Kidney capillary endothelial cell (primary cell): ENCODE data around the gene ZBTB37.
"Not testable (repeated sequence)": the region's sequence is repeated elsewhere in the genome, so short reads cannot be mapped to it uniquely, and the experiment has no call there.

ENCODE experiments used
- DNase-seq: peaks from one replicate; pipeline ENCODE4 v3.0.0-alpha.2; 2018; ENCODE audit warnings: low spot score

Gene ZBTB37

DNA sequence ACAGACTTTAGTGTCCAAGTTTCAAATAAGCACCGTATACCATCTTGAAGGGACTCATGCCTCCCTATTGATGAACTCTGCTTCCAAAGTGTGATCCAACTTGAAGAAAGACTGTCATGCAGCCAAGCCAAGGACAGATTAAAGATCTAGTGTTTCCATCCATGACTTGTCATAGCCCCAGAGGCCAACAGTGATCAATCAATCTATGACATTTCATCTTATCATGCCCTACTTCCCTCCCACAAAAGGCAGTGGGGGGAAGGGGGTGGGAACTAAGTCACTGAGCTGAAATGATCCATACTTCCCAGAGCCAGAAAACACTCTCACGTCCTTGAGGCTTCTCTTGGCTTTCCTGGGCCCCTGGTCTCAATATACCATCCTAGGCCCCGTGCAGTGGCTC, 44.9 kb downstream of the ZBTB37 start:
- no peak for DNase-seq

DNA sequence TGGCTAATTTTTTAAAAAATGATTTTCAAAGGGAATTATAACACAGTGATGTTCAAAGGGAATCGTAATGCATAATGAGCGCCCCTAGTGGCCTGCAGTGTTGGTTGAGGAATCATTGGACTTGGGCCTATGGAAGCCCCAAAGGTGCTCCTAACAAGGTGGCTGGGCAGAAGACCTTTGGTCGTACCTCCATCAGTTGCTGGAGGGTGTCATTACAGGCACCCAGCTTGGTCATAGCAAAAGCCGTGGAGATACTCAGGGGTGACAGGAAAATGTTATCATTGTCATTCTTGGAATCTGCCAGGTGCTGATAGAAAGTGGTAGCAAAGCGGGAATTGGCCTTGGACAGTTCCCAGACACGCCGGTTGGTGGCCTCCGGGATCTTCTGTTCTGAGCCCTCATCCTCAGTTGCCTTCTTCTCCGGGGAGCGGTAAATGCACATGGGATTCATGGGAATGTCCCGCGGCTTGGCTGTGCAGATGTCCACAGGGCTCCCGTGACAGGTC, 46.2 kb downstream of the ZBTB37 start:
- peak; percentile 7 for DNase-seq

DNA sequence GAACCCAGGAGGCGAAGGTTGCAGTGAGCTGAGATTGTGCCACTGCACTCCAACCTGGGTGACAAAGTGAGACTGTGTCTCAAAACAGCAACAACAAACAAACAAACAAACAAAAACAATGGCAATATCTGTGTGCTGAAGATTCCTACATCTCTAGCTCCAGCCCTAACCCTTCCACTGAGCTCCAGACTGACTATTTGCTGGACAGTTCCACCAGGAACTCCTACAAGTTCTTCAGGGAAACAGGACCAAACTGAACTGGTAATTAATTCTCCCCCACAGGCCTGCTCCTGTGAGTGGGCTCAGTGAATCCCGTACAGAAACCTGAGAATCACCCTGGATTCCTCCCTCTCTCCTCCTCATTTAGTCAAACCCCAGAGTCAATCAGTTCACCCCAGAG, 47.4 kb downstream of the ZBTB37 start:
- DNase-seq, result no peak

DNA sequence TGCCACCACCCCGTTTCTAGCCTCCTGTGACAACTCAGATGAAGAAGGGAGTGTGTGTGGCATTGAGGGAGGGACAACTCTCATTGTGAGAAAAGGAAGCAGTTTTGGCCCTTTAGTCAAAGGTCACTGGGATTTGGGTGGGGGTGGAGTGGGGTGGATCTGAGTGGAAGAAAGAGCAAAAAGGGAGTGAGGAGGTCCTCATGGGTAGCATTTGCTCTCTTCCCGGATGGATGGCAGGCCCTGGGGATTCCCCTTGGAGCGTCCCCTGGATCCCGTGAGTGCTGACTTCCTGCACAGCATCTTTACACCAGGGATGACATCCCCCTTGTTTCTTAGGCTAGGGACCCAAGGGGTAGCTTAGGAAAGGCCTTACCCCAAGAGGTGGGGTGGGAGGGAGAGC, 48.5 kb downstream of the ZBTB37 start:
- no peak for DNase-seq

DNA sequence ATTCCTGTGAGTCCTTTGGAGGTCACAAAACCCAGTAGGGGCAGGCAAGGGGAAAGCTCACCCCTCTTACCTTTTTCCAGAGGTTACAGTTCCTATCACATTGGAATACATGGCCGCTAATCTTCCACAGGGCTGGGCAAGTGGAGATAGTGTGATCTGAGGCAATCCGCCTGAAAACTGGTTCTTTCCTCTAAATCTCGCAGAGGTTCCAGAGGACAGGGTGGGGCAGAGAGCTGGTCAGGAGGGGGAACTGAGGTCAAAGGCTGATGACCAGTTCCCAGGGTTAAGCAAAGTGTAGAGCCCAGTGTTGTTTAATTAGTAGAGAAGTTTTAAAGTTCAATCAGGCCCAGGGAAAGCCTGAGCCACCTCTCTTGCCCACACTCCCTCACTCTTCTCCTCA, 49.0 kb downstream of the ZBTB37 start, which contains the start of gene SERPINC1:
TSS of gene SERPINC1 (minus strand) at position 179 of the 400 bp plus-strand sequence. CDS start at position 111, 68 bp downstream.
- DNase-seq, result no peak

DNA sequence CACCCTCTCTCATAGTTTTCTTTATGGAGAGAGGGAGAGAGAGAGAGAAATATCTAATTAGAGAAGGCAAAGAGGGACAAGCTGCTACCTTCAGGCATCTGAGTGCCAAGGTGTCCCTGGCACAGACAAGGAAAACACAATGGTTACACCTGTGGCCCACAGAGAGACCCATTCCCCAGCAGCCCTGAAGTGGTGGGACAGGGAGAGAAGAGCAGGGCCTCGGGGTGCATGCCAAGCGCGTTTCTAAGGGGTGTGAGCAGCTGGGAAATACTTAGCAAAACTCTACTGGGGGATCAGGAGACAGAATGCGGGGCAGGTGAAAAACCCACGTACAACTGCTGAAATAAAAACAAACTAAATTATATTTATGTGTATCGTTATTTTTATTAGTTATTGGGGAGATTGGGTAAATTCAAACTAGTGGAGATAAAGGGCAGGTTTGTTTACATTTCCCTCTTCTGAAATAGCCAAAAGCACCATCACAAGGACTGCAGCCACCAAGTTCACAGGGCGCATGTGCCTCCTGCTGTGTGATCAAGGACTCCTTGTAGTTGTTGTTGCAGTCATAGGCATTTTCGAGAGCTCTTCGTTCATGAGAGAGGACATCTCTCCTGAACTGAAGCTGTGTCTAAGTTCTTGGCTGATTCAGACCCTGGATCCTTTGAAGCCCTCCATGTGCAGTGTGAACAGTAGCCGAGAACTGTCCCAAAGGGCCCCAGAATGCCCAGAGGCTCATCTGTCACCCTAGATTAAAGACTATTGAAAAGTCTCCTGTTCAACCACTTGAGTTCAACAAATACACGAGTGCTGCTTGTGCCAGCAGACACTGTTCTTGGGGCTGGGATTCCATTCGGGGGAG, 49.7 kb downstream of the ZBTB37 start:
- no peak for DNase-seq

DNA sequence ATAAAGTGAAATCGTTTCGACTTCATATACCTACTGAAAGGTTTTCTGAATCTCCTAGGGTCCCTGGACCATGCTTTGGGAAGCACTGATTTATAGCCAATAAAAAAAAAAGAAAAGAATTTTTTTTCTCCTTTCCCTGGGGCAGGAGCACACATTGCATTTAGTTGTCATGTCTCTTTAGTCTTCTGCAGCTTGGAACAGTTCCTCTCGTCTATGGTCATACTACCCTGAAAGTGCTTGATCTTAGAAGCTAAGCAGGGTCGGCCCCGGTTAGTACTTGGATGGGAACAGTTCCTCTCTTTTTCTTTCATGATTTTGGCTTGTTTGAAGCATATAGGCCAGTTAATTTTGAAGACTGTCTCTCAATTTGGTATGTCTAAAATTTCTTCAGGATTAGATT, 52.7 kb downstream of the ZBTB37 start:
- DNase-seq, result no peak

DNA sequence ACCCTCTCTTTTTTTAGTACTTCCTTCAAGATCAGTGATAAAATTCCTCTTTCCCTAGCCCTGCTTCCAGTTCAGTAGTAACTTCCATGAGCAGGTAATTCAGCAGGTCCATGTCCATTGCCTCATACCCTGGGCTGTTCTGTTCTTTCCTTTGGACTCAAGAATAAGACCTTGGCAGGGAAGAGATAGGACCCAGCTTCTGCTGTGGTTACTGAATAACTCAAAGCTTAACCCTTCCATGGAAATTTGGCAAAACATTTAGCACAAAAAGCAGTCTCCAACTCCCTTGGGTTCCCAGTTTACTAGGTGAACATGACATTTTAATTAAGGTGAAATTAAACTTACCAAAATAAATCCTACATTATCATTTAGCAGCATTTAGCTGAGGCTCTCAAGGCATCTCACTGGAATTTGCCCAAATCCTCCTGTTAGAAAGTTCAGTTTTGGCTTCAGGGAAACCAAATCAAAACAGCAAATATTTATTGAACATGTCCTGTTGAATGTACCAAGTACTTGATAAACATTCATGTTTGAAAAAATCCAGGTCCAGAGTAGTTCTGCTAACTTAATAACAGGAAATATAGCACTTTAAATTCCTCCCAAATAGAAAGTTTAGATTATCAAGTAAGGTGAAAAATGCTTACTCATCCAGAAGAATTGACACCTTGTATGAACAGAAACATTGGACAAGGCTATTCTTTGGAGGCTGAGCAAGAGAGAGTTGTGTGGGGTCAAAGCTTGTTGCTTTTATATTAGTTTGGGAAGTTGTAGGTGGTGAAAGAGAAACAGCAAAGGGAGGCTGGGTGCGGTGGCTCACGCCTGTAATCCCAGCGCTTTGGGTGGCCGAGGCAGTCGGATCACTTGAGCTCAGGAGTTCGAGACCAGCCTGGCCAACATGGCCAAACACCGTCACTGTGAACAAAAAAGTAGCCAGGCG, 57.4 kb downstream of the ZBTB37 start:
- DNase-seq, result no peak

DNA sequence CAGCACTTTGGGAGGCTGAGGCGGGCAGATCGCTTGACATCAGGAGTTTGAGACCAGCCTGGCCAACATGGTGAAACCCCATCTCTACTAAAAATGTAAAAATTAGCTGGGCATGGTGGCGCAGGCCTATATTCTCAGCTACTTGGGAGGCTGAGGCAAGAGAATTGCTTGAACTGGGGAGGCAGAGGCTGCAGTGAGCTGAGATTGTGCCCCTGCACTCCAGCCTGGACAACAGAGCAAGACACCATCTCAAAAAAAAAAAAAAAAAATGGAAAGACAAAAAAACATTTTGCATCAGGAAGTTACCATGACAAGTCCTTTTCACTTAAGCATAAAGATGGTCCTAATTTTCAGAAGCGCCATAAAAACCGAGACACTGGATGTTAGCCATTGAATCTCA, 62.4 kb downstream of the ZBTB37 start:
- not testable (repeated sequence) for DNase-seq

DNA sequence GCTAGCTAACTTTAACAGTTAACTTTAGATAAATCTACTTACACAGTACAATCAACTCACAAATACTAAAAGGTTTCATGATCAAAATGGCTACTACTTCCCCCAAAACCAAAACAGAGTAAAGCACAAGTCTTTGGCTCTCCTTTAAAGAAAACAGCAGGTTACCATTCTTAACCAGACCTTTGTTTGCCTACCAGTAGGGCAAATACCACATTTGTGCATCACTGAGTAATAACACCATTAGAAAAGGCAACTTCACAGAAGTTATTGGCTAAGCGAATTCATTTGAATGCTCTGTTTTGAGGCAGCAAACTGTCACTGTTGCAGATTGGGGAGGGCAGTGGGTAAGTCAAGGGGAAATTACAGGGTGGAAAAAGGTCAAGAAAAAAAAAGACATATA, 66.3 kb downstream of the ZBTB37 start:
- DNase-seq, result no peak

DNA sequence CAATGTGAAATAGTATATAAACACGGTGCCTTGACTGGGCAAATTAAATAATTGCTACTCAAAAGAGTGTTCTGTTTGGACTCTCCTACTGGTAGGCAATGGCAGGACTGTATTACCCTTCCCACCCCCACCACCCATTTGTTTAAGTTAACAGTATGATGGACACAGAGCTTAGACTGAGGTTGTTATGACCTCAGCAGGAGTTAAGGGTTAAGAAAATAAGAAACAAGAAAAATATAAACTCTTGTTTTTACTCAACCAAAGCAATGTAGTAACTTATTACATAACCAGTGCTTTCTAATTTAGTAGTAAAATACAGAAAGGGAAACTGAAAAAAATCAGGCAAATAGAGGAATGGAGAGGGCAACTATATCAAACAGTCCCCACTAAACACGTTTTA, 68.9 kb downstream of the ZBTB37 start:
- DNase-seq, result no peak

DNA sequence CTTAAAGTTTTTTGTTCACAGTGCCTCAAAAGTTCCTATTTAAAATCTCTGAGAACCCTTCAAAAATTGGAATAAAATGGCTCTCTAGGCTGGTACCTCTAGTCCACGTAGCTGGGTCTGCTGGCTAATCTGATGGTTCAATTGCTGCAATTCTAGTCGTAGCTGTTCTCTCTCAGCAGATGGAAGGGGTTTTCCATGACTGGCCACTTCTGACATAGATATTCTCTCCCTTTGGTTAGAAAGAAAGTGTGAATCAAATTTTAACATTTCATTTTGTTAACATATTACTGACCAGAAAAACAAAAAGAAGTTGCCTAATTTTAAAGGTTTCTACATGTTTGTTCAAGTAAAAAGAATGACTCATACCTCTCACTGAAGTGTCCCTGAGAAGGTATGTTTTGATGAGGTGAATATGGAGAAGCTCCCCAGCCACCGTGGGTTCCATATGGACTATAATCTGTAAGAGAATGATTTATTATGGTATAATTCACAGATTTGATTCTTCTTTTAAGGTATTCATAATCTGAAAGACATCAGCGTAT, 78.3 kb downstream of the ZBTB37 start:
- no peak for DNase-seq

DNA sequence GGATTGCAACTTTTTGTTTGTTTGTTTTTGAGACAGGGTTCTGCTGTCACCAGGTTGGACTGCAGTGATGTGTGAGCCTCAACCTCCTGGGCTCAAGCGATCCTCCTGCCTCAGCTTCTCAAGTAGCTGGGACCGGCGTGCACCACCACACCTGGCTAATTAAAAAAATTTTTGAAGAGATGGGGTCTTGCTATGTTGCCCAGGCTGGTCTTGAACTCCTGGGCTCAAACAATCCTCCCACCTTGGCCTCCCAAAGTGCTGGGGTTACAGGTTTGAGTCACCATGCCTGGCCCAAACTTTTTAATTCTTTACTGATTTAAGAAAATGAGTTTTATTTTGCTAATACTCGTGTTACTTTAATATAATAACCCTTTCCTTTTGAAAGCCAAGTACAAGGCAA, 80.4 kb downstream of the ZBTB37 start:
- DNase-seq, result no peak
